DOHH2 (cell line): ENCODE measurements around the gene PTGDR2.

Source experiments
- H3F3A ChIP-seq: fragments of 200-600 bp; sonication (generic), shearing (Covaris generic); 2 replicates; pipeline ENCODE4 v1.6.0; 2016; ENCODE audit warnings: antibody characterized with exemption, mild to moderate bottlenecking; ENCODE audit not compliant: control insufficient read depth, insufficient read depth
- H3K27ac ChIP-seq: fragments of 200-600 bp; sonication (generic); 2 replicates; pipeline ENCODE4 v1.5.1; 2014; ENCODE audit warnings: low read depth, mild to moderate bottlenecking, low read length, moderate library complexity
- H3K27me3 ChIP-seq: fragments of 200-600 bp; sonication (generic); 2 replicates; pipeline ENCODE4 v1.6.1; 2014; ENCODE audit warnings: mild to moderate bottlenecking, low read length, mixed read lengths; ENCODE audit not compliant: control insufficient read depth
- H3K36me3 ChIP-seq: fragments of 200-600 bp; sonication (generic); 2 replicates; pipeline ENCODE4 v1.6.1; 2014; ENCODE audit warnings: mild to moderate bottlenecking, low read length, moderate library complexity, mixed read lengths; ENCODE audit not compliant: control insufficient read depth
- H3K4me1 ChIP-seq: fragments of 200-600 bp; sonication (generic); 2 replicates; pipeline ENCODE4 v1.6.1; 2014; ENCODE audit warnings: mild to moderate bottlenecking, low read length, mixed read lengths; ENCODE audit not compliant: control insufficient read depth
- H3K4me2 ChIP-seq: fragments of 200-600 bp; sonication (generic); 2 replicates; pipeline ENCODE4 v1.6.0; 2014; ENCODE audit warnings: mild to moderate bottlenecking, low read length, moderate library complexity
- H3K4me3 ChIP-seq: fragments of 200-600 bp; sonication (generic); 2 replicates; pipeline ENCODE4 v1.5.1; 2014; ENCODE audit warnings: mild to moderate bottlenecking, low read length, mixed read lengths
- H3K79me2 ChIP-seq: fragments of 200-600 bp; sonication (generic); 2 replicates; pipeline ENCODE4 v1.6.1; 2014; ENCODE audit warnings: mild to moderate bottlenecking, low read length, mixed read lengths; ENCODE audit not compliant: control insufficient read depth
- H3K9me2 ChIP-seq: fragments of 200-600 bp; sonication (generic); replicated peaks from 2 replicates; pipeline ENCODE4 v1.6.1; 2014; ENCODE audit warnings: mild to moderate bottlenecking, low read length, mixed read lengths; ENCODE audit not compliant: control insufficient read depth
- H3K9me3 ChIP-seq: fragments of 200-600 bp; sonication (generic); 2 replicates; pipeline ENCODE4 v1.6.1; 2014; ENCODE audit warnings: antibody characterized with exemption, low read length, mixed read lengths; ENCODE audit not compliant: control insufficient read depth, insufficient read depth
- H4K20me1 ChIP-seq: fragments of 200-600 bp; sonication (generic); 2 replicates; pipeline ENCODE4 v1.6.0; 2014; ENCODE audit warnings: low read depth, mild to moderate bottlenecking, antibody characterized with exemption, low read length, moderate library complexity; ENCODE audit not compliant: control insufficient read depth, insufficient read depth
- CTCF ChIP-seq: fragments of 200-600 bp; sonication (generic); IDR thresholded peaks from one replicate; pipeline ENCODE4 v1.5.1; 2014; ENCODE audit warnings: antibody characterized with exemption, mild to moderate bottlenecking, low read depth, low read length; ENCODE audit not compliant: poor library complexity, severe bottlenecking
- EZH2phosphoT487 ChIP-seq: fragments of 200-600 bp; sonication (generic); IDR thresholded peaks from 2 replicates; pipeline ENCODE4 v1.6.1; 2017; ENCODE audit warnings: borderline replicate concordance, mild to moderate bottlenecking, antibody characterized with exemption, low read length, moderate library complexity, mixed read lengths

PTGDR2 gene

GRCh38 chr11:60890696-60891095 lies 34.9 kb upstream of the PTGDR2 start:
- TF ChIP-seq CTCF (no peak), EZH2phosphoT487 (no peak)
- H3K36me3 ChIP-seq: peaks cover 66% of the 10 kb centered on the region

GRCh38 chr11:60889869-60890311 lies 34.1 kb upstream of the PTGDR2 start:
- Histone ChIP-seq H3K27me3 (no peaks in the 10 kb centered on the region), H4K20me1 (no peaks in the 10 kb centered on the region), H3F3A (no peaks in the 10 kb centered on the region), H3K4me1 (no peaks in the 10 kb centered on the region), H3K79me2 (peaks cover 6% of the 10 kb centered on the region; the same call in 1 of the 2 replicates), H3K9me2 (no peaks in the 10 kb centered on the region), H3K27ac (no peak overlapping the region), H3K9me3 (no peaks in the 10 kb centered on the region), H3K4me3 (no peak overlapping the region), H3K36me3 (peaks cover 58% of the 10 kb centered on the region), H3K4me2 (no peak overlapping the region)
- no peak for TF ChIP-seq EZH2phosphoT487
- TF ChIP-seq CTCF: no peak

More at GRCh38 chr11:60890696-60891095, 34.9 kb upstream of the PTGDR2 start:
- H3F3A ChIP-seq: no peaks in the 10 kb centered on the region
- no peaks in the 10 kb centered on the region for H3K9me3 ChIP-seq
- no peaks in the 10 kb centered on the region for H3K27me3 ChIP-seq
- no peaks in the 10 kb centered on the region for H3K9me2 ChIP-seq
- H3K4me3 ChIP-seq: no peak overlapping the region
- peaks cover 8% of the 10 kb centered on the region; the same call in 1 of the 2 replicates for H3K79me2 ChIP-seq
- no peaks in the 10 kb centered on the region for H3K4me1 ChIP-seq
- H4K20me1 ChIP-seq: no peaks in the 10 kb centered on the region
- no peak overlapping the region for H3K4me2 ChIP-seq
- no peak overlapping the region for H3K27ac ChIP-seq

GRCh38 chr11:60887556-60887955 lies 31.8 kb upstream of the PTGDR2 start:
- H3K36me3 ChIP-seq: peaks cover 35% of the 10 kb centered on the region
- H3K79me2 ChIP-seq: no peaks in the 10 kb centered on the region
- H3K4me1 ChIP-seq: no peaks in the 10 kb centered on the region
- H4K20me1 ChIP-seq: no peaks in the 10 kb centered on the region
- no peak for TF ChIP-seq EZH2phosphoT487
- TF ChIP-seq CTCF: peak; percentile 62
- H3K9me3 ChIP-seq: no peaks in the 10 kb centered on the region
- no peaks in the 10 kb centered on the region for H3K9me2 ChIP-seq
- H3F3A ChIP-seq: no peaks in the 10 kb centered on the region
- no peak overlapping the region for H3K4me3 ChIP-seq
- no peak overlapping the region for H3K27ac ChIP-seq
- no peaks in the 10 kb centered on the region for H3K27me3 ChIP-seq
- no peak overlapping the region for H3K4me2 ChIP-seq
